NCI-H1417 (cell line): ENCODE measurements around the gene NRK.
"Not testable (repeated sequence)": the region's sequence is repeated elsewhere in the genome, so short reads cannot be mapped to it uniquely, and the experiment has no call there.

Source experiments
- DNase-seq, 3 experiments: peaks; one replicate each; lab custom pipeline; 2025; lab: John Stamatoyannopoulos, UW

NRK gene, protein sequence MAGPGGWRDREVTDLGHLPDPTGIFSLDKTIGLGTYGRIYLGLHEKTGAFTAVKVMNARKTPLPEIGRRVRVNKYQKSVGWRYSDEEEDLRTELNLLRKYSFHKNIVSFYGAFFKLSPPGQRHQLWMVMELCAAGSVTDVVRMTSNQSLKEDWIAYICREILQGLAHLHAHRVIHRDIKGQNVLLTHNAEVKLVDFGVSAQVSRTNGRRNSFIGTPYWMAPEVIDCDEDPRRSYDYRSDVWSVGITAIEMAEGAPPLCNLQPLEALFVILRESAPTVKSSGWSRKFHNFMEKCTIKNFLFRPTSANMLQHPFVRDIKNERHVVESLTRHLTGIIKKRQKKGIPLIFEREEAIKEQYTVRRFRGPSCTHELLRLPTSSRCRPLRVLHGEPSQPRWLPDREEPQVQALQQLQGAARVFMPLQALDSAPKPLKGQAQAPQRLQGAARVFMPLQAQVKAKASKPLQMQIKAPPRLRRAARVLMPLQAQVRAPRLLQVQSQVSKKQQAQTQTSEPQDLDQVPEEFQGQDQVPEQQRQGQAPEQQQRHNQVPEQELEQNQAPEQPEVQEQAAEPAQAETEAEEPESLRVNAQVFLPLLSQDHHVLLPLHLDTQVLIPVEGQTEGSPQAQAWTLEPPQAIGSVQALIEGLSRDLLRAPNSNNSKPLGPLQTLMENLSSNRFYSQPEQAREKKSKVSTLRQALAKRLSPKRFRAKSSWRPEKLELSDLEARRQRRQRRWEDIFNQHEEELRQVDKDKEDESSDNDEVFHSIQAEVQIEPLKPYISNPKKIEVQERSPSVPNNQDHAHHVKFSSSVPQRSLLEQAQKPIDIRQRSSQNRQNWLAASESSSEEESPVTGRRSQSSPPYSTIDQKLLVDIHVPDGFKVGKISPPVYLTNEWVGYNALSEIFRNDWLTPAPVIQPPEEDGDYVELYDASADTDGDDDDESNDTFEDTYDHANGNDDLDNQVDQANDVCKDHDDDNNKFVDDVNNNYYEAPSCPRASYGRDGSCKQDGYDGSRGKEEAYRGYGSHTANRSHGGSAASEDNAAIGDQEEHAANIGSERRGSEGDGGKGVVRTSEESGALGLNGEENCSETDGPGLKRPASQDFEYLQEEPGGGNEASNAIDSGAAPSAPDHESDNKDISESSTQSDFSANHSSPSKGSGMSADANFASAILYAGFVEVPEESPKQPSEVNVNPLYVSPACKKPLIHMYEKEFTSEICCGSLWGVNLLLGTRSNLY (N-terminal part only)

GRCh38 chrX:105822138-105823091, at the start of gene NRK:
TSS of gene NRK (plus strand) at chrX:105822539. CDS start at chrX:105822846, 307 bp downstream.
- peak in 1 of 3 experiments; percentile 17 for DNase-seq

GRCh38 chrX:105773801-105774200, 48.5 kb upstream of the NRK start:
- no peak for DNase-seq

GRCh38 chrX:105775679-105776078, 46.7 kb upstream of the NRK start:
- no peak for DNase-seq

GRCh38 chrX:105781804-105782203, 40.5 kb upstream of the NRK start:
- no peak for DNase-seq

GRCh38 chrX:105796877-105797276, 25.5 kb upstream of the NRK start:
- DNase-seq, result peak in 2 of 3 experiments; percentile 36 to 56

GRCh38 chrX:105803891-105804290, 18.4 kb upstream of the NRK start:
- DNase-seq, result no peak

DNA sequence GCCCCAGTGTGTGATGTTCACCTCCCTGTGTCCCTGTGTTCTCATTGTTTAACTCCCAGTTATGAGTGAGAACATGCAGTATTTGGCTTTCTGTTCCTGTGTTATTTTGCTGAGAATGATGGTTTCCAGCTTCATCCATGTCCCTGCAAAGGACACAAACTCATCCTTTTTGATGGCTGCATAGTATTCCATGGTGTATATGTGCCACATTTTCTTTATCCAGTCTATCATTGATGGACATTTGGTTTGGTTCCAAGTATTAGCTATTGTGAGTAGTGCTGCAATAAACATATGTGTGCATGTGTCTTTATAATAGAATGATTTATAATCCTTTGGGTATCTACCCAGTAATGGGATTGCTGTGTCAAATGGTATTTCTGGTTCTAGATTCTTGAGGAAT, 16.7 kb upstream of the NRK start:
- not testable (repeated sequence) for DNase-seq

DNA sequence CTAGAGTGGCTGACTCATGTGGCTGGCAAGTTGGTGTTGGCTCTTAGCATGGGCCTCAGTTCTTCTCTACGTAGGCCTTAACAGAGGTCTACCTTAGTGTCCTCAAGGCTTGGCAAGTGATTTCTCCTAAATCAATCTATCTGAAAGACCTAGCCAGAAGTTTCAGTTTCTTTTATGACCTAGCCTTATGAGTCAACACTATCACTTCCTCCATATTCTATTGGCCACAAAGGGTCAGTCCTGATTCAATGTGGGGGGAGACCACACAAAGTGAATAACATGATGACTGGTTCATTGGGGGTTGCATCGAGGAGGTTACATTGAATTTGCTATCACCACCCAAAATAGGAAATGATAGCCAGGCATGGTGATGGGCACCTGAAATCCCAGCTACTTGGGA, 5.8 kb upstream of the NRK start:
- no peak for DNase-seq

GRCh38 chrX:105820247-105820646, 2.1 kb upstream of the NRK start:
- no peak for DNase-seq

- DNase-seq, result peak in 1 of 3 experiments; percentile 28
Measured at GRCh38 chrX:105821471-105822121, 743 bp upstream of the NRK start.

DNA sequence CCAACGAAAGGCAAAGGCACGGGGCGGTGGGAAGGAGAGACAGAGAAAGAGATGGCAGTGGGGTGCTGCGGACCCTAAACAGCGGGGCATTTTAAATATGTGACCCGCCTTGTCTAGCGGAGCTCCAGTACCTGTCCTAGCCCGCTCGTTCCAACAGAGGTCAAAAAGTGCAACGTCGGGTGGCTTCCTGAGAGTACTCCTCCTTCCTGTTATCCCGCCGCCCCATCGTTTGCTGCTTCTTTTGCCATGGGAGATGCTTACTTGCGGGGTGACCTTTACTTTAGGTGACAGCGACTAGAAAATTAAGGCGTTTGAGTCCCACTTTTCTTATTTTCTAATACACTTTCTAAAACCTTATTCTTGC, 735 bp downstream of the NRK start:
- DNase-seq, result no peak

DNA sequence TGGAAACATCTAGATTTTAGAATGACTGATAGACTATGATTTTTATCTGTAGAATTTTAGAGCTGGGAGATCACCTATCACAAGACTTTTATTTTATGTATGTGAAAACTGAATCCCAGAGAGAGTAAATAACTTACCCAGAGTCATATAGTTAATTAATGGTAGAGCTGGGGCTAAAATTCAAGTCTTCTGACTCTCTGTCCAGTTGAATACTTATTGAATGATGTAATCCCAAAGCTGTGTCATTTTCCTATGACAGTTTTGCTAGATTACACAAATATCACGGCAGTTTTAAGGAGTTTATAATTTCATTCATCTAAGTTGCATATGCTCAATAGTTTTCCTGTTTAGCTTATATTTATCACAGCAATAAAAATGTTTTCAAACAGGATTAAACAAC, 6.7 kb downstream of the NRK start:
- no peak for DNase-seq

DNA sequence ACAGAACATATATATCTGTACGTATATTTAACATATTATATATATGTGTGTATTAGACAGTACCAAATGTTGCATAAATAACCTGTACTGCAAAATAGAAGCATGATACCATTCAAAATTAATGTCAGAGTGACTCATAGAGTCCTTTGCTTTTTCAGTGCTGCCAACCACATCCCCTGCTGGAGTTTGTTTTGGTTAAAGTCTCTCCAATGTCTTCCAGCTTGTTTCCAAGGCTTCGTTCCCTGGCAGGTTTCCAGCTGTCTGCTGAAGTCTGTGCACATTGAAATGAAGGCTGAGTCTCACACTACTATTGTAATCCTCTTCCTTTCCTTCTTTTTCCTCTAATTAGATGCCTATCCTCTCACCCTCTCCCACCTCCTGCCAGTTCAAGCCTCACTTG, 14.9 kb downstream of the NRK start:
- peak in 1 of 3 experiments; percentile 49 for DNase-seq

GRCh38 chrX:105845631-105846030, 23.3 kb downstream of the NRK start:
- DNase-seq, result no peak

- DNase-seq, result not testable (repeated sequence)
Measured at GRCh38 chrX:105850100-105850499, 27.8 kb downstream of the NRK start.

GRCh38 chrX:105865709-105866108, 43.4 kb downstream of the NRK start:
- no peak for DNase-seq

DNA sequence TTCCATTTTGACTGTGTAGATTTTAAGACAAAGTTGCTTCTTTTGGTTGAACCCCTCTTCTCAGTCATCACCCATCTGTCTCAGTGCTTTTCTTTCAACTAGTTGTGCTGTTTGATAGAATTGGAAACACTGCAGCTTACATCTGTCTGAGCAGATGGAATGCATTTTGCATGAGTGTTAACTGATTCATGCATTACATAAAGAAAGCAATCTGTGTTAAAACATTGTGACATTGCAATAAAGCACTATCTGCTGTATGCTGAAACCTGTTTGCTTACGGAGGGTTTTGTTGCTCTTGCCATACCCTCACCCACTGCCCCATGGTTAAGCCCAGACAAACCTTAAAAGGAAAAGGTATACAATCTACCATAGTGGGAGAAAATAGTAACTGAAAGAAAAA, 47.4 kb downstream of the NRK start:
- no peak for DNase-seq

DNA sequence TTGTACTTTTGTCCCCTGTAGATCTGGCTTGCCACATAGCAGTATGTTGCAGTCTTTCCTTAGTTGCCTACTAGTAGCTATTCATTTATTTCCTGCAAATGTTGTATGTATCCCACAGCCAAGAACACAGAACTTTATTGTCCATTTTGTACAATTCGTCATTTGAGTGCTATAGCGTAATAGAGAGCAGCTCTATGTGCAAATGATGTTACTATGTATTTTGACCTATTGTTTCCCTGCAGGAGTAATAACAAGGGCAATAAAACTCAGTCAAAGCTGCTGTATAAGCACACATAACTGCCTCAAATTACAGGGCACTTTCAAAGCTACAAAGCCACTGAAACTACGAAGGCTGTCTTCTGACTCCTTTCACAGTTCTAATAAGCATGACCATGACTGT, 48.1 kb downstream of the NRK start:
- peak in 2 of 3 experiments; percentile 5 to 62 for DNase-seq

DNA sequence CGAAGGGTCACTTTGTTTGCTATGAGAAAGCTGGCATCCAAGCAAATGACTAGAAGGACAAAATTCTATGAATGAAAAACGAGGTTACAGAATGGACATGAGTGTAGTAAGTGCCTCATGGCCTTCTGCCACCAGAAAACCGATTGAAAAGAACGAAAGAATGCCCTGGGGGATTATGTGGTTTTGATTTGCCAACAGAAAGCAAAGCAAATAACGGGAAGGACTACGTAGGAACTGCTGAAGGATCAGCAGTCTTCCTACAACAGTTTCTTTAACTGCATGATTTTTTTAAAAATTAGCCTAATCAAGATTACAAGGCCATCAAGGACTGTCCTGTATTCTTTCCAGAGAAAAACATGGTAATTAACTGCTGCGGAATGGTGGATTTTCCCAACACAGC, 50.6 kb downstream of the NRK start:
- DNase-seq, result no peak

- DNase-seq, result no peak
Measured at GRCh38 chrX:105874790-105875189, 52.5 kb downstream of the NRK start.

GRCh38 chrX:105876658-105877057, 54.3 kb downstream of the NRK start:
- DNase-seq, result peak; percentile 6 to 68 (median 31)
